Globus pallidus (tissue), 1 donor: ENCODE measurements around the gene AGBL4.

Source experiments
- DNase-seq: peaks from one replicate; pipeline ENCODE4 v3.0.0-alpha.2; 2015; ENCODE audit warnings: low spot score

The AGBL4 gene

DNA sequence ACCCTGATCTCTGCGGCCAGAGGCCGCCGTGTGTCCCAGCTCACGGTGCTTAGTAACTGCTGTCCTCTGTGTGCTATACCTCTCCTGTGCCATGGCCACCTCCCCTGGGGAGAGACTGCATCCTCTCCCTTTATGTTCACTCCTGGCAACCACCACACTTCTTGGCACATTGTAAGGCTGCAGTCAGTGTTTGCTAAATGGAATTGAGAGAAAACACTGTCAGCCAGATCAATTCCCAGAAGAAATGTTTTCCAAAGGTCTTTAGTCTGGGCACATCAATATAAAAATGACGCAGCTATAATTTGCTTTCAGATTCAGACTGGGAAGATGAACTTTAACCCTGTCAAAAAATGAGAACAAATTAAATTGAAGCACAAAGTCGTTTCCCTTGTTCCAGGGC lies 1343.9 kb downstream of the AGBL4 start:
- no peak for DNase-seq

DNA sequence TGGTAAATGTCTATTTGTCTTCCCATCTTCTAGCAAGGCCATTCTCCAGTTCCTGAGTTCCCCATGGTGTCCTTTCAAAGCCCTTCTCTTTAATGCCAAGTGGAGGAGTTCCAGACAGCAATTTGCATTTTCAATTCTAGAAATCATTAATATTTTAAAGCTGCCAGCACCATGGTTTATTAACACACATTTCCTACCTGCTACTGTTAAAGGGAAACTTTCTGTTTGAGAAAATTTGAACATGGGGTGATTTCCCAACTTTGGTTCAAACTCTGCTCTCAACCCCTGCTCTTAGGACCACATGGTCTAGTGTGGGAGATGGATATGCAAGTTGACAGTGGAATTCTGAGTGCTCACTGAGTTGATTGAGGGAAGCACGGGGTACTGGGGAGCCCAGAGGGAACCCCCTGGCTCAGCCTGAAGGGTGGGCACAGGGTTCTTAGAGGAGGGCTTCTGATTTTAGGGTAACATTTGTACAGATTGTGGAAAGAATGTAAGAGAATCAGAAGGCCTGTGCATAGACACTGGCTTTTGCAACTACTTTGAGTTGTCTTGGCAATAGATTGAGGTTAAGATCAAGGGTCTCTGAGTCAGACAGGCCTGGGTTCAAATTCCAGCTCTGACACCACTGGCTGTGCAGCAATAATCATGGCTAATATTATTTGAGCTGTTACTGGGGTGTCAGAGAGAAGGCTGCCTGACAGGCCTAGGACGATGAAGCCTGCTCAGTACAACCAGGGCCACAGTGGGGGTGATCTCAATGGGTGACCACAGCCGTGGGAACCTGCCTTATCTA lies 1344.8 kb downstream of the AGBL4 start:
- DNase-seq = no peak

DNA sequence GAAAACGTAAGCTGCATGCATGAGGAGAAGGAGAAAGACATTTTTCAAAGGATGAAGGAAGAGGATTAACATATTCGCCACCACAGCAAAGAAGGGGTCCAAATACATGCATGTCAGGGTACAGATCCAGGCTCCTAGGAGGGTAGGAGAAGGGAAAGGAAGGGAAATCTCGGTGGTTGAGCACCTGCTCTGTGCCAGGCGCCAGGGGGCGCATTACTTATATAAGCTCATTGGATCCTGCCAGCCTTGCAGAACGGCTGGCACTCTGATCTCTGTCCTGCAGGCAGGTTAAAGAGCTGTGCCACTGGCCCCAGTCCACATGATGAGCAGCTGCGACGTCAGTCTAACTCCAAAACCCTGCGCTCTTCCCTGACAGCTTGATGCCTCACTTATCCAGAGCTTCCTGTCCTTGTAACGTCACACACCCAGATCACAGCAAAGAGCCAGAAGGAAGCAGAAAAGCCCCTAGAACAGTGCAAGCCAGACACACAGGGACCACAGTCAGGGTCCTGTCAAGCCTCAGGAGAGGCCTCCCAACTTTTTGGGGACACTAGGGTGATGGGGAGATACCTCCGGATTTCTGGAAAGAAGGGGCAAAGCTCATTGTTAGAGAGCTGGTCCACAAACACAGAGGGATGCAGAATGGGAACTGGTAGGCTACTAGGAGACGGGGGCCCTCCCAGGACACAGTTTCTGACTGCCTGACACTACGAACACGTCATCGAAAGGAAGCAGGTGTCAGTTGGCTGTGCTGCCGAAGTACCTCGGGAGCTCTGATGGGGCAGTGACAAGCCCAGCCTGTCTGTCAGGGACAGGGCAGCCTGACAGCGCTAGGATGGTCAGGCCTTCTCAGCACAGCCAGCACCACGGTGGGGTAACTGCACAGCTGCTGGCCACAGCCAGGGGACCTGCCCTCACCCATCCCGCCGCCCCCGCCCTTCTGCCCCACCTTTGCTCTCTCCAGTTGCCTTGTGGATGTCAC lies 1346.2 kb downstream of the AGBL4 start:
- peak; percentile 70 for DNase-seq

DNA sequence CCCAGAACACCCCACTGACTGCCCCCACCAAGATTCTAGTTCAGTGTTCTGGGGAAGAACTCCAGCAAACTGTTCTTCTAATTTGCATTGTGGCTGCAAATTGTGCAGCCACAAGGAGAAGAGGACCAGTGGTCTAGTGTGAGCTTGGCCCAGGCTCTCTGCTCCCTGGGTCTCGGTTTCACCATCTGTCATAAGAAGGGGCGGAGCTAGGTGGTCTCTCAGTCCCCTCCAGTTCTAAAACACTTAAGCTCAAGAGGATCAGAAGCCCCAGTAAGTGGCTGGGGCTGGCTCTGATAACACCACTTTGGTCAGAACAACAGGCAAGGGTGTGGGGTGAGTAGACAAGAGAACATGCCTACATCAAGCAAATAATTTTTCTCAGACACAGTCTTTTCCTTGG lies 1346.9 kb downstream of the AGBL4 start:
- DNase-seq = no peak

DNA sequence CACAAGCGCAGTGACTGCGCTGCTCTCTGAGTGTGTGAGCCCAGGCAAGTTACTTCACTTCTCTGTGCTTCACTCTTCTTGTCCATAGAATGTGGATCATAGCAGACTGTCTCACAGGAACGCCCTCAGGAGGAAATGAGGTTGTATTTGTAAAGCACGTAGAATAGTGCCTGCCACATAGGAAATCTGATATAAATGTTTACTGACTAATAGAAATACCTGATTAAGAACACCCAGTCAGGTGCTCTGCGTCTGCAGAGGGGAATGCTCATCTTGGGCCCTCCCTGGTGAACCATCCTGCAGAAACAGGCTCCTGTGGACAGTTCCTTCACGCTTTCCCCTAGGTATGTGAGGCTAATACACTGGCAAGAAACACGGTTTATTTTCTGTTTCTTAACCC lies 1347.4 kb downstream of the AGBL4 start:
- no peak for DNase-seq

DNA sequence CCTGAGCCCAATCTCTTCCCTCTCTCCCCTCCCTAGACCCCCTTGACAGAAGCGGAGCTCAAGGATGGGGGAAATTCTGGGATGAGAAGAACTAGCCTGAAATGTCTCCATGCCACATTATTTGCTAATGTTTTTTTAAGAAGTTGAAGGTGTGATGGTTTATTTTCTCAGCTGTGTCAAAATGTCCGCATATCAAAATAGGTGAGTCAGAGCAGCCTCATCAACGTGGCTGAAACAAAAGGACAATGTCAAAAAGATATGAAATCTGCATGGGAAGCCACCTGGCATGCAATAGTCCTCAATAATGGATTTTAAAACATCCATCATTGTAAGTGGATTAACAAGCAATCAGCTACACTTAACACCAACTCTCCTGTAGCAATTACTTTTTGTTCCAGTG lies 1348.5 kb downstream of the AGBL4 start:
- DNase-seq = no peak

DNA sequence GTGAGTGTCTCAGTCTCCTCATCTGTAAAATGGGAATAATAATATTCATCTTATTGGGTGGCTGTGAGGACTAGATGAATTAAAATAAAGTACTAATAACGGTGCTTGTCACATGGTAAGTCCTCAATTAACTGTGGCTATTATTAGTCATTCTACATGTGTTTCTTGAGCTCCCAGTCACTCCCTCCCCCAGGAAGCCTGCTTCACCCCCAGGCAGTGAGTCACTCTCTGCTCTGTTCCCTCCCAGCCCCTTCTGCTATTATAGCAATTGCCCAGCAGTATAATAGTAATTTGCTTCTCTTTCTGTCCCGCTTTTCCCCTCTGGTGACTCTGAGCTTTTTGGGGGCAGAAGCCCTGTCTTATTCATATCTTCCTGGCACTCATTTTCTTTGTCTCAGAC lies 1349.1 kb downstream of the AGBL4 start:
- DNase-seq = no peak

DNA sequence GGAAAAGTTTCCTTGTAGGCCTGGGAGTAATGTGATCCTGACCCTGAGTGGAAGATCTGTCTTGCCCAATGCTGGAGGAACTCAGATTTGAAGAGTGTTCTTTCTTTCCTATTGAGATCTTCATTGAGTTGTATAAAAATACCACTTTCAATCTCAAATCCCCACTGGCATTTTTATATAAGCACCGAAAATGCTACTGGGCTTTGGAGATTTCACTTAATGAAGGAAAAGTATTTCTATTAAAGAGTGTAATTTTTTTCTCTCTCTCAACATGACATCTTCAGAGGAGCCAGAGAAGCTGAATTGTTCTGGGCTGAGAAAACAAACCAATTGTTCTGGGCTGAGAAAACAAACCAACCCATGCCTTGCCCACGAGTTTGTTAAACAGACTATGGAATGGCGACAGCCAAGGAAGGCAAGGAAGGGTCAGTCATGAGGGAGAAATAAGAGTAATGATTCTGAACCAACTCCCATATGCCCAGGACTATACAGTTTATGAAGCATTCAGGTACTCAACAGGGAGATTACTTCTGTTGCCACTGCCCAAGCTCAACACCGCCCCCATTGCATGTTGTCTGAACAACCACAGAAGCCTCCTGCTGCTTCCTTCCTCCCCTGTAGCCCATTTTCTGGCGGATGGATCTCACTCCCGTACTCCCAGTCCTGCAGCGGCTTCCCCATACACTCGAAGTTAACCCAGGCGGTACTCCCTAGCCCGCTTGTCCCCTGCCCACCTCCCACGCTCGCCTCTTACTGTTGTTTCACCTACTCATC lies 1350.2 kb downstream of the AGBL4 start:
- peak; percentile 27 for DNase-seq

DNA sequence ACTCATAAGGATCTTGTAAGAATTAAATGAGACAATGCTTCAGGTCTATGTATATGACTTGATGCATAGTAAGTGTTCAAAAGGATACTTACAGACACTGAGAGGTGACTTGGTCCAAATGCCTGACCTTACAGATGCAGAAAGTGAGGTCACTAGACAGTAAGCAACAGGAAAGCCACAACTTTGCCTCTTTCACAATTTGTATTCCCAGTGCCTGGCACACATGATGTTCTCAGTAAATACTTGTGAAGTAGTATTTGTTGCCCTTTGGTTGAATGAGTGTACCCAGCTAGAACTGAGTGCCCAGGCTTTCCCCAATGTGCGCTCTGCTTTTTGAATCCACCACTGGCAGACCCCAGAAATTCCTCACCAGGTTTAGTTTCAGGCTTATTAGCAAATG lies 1352.2 kb downstream of the AGBL4 start:
- no peak for DNase-seq

DNA sequence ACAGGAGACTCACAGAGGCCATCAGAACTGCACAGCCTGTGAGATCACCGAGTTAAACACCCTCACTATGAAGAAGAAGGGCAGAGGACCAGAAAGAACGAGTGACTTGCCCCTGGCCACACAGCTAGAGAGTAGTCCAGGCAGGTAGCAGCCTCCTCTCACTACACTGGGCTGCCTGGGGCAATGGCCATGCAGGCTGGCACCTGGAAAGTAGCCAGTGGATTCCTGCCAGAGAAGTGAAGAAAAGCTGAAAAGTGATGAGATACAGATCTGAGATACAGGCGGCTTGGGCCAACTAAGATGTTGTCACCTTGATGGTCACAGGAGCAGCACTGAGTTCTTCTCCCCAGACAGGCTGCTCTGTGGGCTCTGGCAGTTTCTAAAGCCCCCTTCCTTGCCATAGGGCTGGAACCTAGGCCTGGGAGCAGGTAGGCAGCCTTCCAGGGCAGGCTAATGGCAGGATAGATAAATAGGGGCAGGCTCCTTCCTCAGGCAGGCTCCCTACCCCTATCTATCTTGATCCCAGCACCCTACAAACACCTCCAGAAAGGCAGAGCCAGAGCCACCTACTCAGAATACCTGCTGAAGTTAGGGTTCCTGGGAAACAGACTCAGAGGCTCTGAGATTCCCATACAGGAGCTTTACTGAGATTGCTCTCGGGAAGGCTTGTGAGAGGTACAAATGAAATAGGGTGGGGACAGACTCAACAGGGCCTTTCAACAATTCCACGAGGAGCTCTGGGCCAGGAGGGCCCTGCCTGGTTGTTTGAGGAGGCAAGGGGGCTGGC lies 1353.3 kb downstream of the AGBL4 start:
- no peak for DNase-seq

DNA sequence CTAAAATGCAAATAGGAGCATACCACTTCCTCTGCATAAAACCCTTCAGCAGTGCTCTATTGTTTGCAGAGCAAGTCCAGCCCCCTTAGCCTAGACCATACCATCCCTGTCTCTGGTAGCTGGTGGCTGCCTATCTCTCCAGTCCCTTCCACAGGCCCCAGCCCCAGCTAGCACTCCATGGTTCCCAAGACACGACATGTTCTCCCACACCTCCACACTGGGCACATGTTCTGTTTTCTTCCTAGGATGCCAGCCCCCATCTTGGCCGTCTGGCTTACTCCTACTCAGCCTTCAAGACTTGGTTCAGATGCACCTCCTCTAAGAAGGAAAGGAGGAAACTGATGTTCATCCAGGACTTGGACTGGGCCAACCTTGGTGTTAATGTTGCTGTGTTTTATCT lies 1355.4 kb downstream of the AGBL4 start:
- no peak for DNase-seq

DNA sequence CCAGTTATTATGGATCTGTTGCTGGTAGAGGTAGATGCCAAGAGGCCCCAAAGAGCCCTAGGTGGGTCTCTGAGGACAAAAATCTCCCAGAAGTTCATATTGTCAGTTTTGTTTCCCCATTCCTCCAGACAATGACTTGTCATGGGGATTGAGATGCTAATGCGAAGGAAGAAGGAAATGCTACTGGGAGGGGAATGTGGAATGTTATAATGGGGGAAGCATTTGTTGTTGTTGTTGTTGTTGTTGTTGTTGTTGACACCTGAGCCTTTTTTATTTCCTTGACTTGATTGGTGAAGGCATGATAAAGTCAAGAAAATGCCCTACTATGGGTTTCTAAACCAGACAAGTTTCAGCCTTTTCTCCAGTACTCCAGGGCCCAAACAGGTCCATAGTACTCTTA lies 1356.0 kb downstream of the AGBL4 start:
- no peak for DNase-seq

DNA sequence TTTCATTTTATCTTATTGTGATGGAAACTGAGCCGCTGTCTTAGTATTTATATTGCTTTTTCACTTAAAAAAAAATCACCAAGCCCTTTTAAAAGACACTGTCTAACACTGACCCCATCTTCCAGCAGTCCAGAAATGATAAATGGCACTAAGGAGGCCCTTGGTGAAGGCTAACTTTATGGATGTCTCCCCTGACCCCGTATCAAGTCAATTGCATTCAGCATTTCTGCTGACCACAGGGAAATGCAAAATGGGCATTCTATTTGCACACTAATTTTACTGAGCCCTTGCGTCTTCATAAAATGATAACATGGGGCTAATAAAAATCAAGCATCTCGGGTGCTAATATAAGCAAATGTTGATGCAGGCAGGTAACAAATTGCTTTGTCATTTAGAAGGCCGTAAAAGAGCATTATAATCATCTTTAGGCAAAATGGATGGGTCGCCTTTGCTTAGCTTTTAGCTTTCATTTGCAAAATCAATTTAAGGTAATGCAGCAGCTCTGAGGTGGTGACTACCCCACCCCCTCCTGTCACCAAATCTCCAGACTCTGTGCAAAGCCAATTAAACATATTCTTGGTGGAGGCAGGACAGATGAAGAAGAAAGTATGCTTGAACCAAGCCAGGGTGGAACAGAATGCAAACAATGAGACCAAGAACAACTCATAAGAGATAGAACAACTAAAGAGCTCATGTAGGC lies 1357.9 kb downstream of the AGBL4 start:
- DNase-seq = no peak

DNA sequence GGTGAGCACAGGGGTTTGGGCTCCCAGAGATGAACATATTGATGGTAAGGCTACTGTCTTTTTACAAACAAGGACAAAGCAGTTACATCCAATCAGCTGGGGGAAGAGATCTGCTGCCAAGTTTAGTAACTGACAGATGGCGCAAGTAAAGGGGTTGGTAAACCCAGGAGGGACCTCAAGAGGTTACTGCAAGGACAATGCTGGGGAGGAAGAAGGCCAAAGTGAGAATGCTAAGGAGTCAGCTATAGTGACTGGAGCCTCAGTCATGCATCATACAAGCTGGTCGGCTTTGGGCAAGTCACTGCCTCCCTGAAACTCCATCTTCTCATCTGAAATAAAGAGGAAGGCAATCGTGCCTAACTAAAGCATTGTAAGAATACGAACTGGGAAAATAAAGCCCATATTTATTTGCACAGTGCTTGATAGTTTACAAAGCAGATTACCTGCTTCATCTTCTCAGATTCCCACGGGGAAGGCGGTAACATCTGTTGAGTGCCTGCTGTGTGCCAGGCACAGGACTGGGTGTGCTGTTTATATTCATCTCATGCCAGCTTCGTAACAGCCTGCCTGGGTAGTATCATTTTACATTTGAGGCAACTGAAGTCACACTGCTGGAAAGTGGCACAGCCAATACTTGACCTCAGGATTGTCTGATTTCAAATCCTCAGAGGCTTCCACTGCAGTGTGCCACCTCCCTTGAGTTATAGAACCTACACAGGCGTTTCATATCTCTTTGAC lies 1361.9 kb downstream of the AGBL4 start:
- no peak for DNase-seq

DNA sequence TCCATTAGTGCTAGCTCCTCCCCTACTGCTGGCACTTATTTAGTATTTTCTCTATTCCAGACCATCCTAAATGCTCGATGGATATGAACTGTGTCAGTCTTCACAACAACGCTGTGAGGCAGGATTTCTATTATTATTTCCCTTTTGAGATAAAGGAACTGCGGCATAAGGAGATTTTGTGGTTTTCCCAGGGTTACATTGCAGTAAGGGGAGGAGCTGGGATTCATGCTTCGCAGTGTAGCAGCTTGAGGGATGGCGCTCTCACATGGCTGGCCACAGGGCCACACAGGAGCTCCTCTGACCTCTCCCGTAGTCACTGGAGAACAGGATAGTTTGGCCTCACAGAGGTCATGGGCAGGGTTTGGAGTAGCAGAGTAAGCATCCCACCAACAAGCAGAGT lies 1364.0 kb downstream of the AGBL4 start:
- DNase-seq = no peak

DNA sequence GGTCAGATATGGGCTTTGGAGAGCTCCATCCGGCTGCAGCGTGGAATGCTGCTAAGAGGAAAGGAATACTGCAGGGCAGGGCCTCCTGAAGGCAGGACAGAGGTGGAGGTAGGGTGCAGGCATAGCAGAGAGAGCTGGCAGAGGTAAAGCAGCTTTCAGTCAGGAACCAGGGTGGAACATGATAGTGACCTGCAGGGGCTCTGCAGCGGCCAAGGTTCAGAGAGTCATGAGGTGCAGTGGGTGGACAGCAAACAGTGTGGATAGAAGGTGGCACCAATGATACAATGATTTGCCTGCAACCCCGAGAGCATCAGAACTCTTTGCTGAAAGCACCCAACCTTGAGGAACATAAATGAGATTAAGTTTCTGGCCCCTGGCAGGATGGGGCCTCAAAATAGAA lies 1366.3 kb downstream of the AGBL4 start:
- DNase-seq = no peak

DNA sequence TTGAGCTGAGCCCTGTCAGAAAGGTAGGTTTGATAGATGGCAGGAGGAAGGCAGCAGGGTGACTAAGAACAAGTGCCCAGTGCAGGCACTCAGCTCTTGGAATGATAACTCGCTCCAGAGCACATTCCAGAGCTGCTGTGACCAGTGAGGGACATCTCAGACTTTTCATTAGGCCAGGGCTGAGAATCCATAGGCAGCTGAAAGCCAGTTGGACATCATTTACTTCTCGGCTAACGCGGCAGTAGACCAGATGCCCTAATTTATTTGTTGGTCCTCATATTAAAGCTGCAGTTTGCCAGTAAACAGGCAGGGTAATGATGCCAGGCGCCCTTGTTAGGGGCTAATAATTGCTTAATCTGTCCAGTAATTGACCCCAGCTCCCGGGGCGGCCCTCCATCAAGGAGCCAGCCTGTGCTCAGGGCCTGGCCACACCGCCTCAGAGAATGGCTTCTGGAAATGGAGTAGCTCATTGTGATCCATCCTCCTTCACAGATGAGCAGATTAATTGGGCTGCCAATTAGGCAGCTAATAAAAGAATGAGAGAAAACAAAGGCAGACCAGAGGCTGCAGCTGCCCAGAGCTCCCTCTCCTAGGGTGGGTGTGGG lies 1369.0 kb downstream of the AGBL4 start:
- no peak for DNase-seq

DNA sequence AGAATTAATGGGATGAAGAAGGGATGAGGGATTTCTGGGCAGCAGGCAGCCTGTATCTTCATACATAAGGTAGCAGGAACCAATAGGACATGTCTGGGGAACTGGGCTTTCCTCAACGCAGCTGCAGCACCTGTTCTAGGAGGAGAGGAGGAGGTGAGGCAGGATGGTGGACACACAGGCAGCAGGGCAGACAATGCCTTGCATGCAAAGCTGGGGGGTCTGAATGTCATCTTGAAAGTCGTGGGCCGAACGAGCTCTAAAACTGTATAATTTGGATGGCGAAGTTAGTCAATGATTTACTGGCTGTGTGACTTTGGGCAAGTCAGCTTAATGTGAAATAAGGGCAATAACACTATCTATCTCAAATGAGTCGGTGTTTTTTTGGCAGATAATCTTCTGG lies 1371.4 kb downstream of the AGBL4 start:
- no peak for DNase-seq

DNA sequence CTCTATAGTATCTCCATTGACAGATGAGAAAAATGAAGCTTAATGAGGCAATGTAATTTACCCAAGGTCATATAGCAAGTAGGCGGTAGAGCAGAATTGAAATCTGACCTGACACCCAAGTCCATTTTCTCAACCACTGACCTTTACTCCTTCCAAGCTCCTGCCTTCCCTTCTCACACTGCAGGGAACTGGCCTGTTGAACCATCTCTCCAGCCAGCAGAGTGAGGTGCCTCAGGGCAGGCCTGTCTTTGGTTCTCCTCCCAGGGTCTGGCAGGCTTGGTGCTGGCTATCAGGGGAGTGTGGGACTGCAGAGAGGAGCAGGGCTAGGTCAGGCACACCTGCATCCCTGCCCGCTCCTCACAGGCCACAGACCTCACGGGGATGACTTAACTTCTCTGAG lies 1373.9 kb downstream of the AGBL4 start:
- DNase-seq = no peak

DNA sequence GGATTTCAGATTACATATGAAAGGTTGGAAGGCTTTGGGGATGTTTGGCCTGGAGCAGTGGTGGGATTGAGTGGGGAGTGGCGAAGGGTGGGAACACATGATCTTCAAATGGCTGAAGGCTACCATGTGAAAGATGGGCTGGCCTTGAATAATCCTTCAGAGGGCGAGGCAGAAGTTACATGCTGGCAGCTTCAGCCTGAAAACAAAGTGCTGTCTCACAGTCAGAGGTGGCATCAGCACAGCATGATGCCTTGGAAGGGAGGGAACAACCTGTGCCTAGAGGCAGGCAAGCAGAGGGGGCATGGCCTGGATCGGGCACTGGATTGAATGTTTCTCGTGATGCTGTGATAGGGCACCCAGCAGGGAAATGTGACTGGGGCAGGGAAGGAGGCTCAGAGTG lies 1377.9 kb downstream of the AGBL4 start:
- DNase-seq = no peak
